GM12864 (cell line): ENCODE measurements around the gene OGFOD1.
"Not testable (repeated sequence)": the region's sequence is repeated elsewhere in the genome, so short reads cannot be mapped to it uniquely, and the experiment has no call there.

Experiments
- DNase-seq: peaks from one replicate; pipeline ENCODE4 v3.0.0-alpha.2; 2011; ENCODE audit warnings: low read depth
- H3K4me3 ChIP-seq: 2 replicates; pipeline ENCODE4 v1.5.1; 2011; ENCODE audit warnings: mild to moderate bottlenecking, low read depth, low read length, control low read depth
- TF ChIP-seq, protein P1 (sequence below): IDR thresholded peaks from 2 replicates; pipeline ENCODE4 v1.5.1; 2011; ENCODE audit warnings: low read depth, mild to moderate bottlenecking, moderate library complexity, low read length, control low read depth, inconsistent platforms; ENCODE audit errors: missing control alignments

The OGFOD1 gene

DNA sequence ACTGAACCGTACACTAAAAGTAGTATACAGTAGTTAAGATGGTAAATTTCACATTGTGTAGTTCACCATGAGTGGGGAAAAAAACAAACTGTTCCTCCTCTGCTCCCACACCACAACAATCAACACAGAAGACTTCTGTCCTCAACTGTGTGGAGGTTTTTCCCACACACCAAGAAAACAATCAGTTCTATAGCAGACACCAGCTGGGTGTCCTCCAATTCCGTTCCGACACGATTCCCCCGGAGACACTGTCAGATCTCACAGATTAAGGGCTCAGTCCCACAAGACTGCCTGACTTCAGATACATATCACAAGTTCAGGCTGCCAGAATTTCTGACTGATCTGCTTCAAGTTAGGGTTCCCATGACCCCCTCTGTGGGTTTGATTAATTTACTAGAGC is 36.7 kb downstream of the OGFOD1 start:
- no peak for DNase-seq
- no peak overlapping the region for H3K4me3 ChIP-seq
- TF ChIP-seq, protein P1, sequence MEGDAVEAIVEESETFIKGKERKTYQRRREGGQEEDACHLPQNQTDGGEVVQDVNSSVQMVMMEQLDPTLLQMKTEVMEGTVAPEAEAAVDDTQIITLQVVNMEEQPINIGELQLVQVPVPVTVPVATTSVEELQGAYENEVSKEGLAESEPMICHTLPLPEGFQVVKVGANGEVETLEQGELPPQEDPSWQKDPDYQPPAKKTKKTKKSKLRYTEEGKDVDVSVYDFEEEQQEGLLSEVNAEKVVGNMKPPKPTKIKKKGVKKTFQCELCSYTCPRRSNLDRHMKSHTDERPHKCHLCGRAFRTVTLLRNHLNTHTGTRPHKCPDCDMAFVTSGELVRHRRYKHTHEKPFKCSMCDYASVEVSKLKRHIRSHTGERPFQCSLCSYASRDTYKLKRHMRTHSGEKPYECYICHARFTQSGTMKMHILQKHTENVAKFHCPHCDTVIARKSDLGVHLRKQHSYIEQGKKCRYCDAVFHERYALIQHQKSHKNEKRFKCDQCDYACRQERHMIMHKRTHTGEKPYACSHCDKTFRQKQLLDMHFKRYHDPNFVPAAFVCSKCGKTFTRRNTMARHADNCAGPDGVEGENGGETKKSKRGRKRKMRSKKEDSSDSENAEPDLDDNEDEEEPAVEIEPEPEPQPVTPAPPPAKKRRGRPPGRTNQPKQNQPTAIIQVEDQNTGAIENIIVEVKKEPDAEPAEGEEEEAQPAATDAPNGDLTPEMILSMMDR, result no peak

GRCh38 chr16:56488868-56489267 is 37.5 kb downstream of the OGFOD1 start:
- H3K4me3 ChIP-seq, DNase-seq: not testable (repeated sequence)

DNA sequence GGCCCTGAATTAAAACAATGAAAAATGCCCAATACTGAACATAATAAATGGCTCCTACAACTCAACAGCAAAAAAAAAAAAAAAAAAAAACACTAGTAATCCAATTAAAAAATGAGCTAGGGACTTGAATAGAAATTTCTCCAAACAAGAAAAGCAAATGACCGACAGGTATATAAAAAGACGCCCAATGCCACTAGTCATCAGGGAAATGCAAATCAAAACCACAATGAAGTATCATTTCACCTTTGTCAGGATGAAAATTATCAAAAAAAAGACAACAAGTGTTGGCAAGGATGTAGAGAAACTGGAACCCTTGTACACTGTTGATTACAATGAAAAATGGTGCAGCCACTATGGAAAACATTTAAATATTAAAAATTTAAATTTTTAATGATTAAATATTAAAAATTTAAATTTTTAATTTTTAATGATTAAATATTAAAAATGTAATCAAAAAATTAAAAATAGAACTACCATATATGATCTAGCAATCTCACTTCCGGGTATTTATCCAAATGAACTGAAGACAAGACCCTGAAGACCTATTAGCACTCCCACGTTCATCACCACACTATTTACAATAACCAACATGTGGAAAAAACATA is 40.4 kb downstream of the OGFOD1 start:
- TF ChIP-seq, protein P1, result no peak
- no peak for DNase-seq
- no peak overlapping the region for H3K4me3 ChIP-seq

- no peak overlapping the region for H3K4me3 ChIP-seq
- TF ChIP-seq, protein P1, result no peak
- DNase-seq, result no peak
Measured at GRCh38 chr16:56493126-56493525, 41.8 kb downstream of the OGFOD1 start.

- TF ChIP-seq, protein P1, result no peak
- H3K4me3 ChIP-seq, result no peak overlapping the region
- no peak for DNase-seq
Measured at GRCh38 chr16:56493815-56494214, 42.5 kb downstream of the OGFOD1 start.

DNA sequence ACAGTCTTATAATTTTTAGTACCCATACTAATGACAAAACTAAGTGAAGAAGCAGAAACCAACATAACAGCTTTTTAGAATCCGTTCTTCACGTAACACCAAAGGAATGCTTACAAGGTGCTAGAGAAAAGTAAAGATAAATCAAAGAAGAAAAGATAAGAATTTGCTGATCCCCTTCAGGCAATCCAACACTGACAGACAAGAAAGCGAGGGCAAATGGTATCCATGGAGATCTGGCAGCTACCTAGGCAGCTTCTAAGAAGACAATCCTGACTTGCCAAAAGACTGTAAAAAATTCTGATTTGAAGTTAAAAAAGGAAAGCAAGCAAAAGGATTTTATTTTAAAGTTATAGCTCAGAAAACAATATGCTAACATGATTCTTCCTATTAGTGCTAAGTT is 53.8 kb downstream of the OGFOD1 start:
- TF ChIP-seq, protein P1, result no peak
- no peak overlapping the region for H3K4me3 ChIP-seq
- no peak for DNase-seq

GRCh38 chr16:56506941-56507340 is 55.6 kb downstream of the OGFOD1 start:
- no peak overlapping the region for H3K4me3 ChIP-seq
- TF ChIP-seq, protein P1, result no peak
- DNase-seq, result no peak
